NCI-H526 treated with DMSO at 0.1 percent for 48 hours (cell line): ENCODE data around the gene CRYBA2.

Experiments used
- DNase-seq: peaks from one replicate; lab custom pipeline; 2025; lab: John Stamatoyannopoulos, UW

The CRYBA2 gene

DNA sequence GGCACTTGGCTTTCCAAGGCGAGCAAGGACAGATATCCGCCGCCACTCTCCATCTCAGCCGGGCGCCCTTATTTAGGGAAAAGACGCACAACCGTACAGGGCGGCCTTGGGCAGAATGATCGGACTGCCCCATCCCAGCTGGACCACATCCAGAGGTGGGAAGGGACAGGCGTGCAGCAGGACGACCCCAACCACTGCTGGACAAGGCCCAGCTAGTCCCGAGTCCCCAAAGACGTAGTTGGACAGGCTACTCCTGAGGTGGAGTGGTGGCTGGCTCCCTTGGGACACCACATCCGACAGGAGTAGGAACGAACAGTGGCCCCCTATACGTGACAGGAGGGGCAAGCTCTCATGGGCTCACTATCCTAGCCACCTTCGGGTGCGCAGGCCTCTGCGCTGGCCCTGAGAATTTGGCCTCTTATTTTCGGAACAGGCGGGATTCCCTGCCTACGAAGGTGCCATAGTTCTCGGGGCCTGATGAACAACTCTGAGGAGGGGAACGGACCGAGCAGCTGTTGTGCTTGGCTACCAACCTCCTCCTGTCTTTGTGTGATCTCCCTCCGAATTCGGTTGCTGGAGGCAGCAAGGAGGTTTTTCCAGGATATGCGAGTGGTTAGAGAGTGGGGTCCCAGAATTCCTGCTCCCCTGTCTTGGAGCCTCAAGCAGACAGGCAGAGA lies 10.5 kb downstream of the CRYBA2 start:
- DNase-seq, result no peak

DNA sequence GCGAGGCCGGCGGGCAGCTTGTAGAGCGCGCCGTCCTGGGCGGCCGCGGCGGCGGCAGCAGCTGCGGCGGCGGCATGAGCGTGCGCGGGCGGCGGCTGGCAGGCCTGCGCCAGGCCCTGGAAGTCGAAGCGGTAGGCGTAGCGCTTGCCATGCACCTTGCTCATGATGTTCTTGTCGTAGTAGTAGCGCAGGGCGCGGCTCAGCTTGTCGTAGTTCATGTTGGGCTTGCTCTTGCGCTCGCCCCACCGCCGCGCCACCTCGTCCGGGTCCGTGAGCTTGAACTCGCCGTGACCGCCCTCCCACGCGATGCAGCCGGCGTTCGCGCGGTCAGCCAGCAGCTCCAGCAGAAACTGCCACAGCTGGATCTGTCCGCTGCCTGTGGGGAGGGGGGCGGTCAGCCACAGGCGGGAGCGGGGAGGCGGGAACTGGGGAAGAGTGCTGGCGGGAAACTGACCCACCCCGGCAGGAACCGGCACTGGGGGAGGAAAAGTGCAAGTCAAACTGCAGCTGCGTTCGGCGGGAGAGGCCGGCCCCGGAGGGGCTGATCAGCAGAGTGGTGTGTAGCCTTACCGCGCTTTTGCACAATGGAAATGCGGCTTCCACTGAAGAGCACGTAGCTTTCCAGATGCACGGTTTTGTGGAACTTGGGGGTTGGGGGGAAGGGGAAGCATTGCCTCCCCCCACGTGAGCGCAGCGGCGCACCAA lies 11.2 kb downstream of the CRYBA2 start:
- no peak for DNase-seq

DNA sequence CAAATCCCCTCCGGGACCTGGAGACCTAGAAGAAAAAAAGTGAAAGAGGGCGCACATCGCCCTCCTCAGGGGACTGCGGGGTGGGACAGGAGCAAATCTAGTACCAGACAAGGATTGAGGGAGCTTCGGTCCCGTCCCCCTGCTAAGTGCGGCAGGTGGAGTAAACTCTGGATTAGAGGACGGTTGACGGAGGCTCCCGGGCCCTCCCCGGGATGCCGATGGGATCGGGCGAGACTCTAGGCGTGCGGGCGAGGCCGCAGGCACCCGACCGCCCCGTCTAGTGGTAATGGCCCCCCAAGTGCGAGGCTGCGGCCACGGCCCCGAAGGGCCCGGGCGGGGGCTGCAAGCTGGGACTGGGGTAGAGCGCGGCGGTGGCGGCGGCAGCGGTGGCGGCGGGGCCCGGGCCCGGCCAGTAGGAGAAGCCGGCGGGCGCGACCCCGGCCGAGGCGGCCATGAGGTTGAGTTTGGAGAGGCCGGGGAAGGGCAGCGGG lies 11.8 kb downstream of the CRYBA2 start:
- DNase-seq, result no peak

DNA sequence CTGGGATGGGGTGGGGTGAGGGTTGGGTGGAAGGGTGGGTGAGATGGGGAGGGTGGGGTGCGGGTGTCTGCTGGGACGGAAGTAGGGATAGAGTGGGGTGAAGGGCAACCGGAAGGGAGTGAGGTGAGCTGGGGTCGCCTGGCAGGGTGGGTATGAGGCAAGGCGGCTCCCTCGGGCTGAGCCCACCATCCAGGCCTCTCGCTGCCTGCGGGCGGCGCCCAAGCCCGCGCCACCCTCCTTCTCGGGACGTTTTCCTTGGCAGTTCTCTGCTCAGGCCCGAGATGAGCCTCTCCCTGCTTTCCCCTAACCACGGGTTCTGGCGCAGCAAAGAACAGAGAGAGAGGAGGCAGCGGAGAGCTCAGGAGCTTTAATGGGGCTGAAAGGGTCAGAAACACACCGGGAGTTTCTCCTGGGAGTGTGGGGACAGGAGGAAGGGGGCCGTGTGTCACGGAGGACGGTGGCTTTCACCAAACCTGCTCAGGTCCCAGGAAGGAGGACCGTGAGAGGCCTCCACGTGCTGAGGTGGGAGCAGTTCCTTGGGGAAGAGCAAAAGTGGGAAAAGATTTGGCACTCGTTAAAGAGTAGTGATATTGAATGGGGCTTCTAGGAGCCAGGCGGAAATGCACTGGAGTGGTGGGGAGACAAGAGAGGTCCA lies 12.4 kb downstream of the CRYBA2 start:
- DNase-seq, result no peak

DNA sequence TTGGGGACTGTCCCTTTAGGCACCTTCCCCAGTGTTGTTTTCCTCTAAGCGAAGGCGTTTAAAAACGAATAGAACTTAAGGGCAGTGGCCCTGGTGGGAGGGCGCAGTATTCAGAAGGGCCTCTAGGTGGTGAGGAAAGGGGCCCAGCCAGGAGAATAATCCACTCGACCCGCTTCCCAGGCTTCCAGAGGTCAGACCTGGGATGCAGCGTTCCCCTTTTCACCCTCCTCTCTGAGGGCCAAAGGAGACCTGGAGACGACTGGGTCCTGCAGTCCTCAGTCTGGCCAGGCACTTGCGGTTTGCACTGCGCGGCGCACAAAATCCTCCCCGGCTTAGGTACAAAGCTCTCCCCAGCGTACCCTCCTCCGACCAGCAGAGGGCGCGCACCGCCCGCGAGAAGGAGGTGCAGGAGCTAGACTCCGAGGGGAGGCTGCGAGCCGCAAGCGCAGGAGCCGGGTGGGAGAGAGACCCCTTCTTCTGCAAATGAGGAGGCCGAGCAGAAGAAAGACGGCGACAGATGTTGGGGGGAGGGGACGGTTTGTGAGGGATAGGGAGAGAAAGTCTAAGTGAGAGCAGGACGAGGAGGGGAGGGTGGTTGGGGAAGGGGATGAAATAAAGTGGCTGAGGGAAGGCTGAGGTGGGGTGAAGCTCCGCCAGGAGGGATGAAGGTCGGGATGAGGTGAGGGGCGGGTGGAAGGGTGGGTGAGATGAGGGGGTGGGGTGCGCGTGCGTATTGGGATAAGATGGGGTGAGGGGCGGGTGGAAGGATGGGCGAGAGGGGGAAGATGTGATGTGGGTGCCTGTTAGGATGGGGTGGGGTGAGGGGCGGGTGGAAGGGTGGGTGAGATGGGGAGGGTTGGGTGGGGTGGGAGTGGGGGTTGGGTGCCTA lies 13.1 kb downstream of the CRYBA2 start:
- peak; percentile 68 for DNase-seq

DNA sequence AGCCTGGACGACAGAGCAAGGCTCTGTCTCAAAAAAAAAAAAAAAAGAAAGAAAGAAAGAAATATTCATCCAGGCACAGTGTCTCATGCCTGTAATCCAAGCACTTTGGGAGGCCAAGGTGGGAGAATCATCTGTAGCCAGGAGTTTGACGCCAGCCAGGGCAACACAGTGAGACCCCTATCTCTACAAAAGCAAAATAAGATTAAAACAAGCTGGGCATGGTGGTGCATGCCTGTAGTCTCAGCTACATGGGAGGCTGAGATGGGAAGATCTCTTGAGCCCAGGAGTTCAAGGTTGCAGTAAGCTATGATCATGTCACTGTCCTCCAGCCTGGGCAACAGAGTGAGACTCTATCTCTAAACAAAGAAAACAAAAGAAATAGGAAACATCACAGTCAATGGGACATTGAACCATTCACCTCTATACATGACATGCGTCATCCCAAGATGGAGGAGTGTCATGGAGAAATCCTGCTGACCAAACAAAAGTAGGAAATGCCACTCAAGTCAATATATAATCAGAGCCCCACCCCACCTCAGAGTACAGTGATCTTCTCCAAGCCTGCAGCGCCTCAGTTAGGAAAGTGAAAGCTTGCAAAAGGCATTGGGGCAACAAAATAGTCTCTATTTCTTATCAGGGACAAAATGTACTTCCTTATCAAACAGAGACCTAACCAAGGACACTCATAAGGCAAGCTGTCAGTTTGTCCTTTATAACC lies 18.0 kb downstream of the CRYBA2 start:
- no peak for DNase-seq

DNA sequence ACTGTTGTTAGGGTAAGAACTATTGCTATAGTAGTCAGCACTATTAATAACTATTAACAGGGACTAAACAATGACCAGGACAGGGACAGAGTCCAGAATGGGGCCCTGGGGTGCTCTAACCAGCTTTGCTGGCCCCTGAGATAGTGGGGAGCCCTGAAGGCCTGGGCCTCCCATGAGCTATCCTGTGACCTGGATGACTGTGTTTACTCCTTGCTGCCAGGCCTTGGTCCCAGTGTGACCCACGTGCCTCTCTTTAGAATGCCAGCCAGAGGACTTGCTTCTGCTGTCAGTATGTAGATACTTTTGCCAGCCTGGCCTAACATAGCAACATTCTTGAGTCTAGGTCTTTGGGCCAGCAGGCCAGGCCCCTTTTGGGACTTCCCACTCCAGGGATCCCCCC lies 22.3 kb downstream of the CRYBA2 start:
- no peak for DNase-seq

DNA sequence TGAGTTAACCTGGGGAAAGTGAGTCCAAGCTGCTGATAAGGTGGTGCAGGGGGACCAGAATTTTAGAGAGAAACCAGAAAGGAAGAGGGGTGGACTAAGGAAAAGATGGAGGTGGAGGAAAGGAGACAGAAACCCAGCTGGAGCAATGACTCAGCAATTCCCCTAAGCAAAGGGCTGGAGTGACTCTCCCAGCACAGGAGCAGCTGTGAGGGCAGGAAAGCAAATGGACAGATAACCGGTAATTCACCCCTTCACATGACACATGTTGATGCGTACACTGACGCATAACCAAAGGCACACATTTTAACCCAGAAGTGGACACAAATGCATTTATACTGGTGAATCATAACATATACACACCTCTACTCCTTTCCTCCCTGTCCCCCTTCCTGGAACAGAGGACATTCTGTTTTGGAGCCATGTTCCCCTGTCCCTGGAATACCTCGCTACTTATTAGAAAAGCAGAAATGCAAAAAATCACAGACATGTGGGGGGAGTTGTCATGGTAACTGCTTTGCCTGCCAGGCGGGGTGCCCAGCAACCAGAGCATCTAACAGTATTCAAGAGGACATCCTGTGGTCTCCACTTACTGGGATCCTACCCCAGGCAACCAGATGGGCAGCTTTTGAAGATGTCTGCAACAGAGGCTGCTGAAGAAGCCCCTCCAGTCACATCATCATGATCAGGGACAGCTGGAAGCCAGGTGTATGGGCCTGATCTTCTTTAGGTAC lies 29.0 kb downstream of the CRYBA2 start:
- no peak for DNase-seq

DNA sequence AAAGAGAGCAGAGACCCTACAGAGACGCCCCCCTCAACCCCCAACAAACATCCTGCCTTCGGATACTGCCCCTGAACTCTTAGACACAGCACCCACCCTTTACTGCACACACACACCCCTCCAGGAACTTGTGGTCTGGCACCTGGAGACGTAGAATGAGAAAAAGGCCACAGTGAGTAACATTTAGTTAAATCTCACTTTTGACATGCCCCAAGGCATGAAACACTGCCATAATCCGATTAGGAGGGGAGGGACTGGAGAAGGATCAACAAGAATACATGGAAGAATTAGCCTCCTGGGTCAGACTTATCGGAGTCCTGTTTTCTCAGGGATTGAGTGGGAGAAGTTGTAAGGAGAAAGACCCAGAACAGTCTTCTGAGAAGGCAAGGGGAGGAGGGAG lies 29.6 kb downstream of the CRYBA2 start:
- DNase-seq, result no peak

DNA sequence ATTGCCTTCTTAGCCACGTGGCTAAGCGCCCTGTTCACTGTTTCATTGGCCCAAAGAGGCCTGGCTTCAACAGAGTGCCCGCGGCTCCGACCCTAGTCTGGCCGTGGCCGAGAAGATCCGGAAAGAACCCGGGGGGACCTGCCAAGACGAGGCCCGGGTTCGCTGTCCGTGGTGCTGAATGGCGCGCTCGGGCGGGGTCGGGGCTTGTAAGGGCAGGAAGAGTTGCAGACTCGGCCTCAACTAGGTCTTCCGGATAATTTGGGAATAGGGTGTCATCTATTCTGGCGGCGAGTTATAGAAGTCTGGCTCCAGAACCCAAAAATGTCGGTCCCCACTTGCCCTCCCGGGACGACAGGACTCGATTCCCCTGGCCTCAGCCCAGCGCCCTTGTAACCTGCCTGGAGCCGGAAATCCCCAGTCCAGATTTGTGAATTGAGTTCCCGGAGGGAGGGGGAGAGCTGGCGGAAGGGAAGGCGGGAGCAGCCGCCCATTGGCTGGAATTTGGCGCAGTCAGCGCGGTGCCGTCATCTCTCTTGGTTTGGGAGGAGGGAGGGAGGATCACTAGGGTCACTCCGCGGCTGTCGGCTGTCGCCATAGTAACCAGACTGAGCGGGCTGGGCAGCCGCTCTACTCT lies 30.2 kb downstream of the CRYBA2 start:
- DNase-seq, result peak; percentile 97

DNA sequence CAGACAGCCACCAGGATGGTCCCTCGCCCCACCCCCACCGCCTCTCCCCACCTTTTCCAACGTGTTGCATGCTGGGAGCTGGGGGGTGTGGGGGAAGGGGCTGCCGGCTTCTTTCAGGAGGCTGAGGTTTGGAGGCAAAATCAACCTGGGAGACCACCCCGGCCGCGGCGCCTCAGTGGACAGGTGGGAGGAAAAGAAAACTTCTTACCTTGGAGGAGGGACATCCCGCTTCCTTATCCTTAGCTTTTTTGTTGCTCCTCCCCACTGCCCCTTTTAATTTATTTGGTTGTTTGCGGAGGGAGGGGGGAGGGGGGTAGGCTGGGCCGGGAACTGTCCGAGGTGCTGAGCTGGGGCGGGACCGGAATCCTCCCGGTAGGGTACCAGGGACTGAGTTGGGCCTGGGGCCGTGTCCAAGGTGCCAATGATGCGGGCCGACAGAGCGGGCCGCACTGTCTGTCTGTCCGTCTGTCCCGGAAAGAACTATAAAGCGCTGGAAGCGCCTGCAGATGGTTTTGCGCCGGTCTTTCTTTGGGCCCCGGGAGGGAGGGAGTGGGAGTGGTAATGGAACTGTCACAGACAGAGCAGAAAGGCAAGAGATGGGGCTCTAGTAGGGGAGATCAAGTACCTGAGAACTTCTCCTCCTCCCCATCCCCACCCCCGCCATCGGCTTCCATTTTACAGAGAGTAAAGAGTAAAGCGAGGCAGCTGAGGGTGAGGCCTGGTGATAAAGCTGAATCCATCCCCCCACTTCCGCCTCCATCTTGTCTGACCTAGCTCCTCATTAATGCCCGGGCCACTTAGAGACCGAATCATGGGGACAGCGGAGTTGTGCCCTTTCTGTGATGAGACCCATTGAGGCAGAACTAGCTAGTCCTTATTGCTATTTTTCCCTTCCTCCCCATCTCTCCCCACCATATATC lies 31.3 kb downstream of the CRYBA2 start:
- DNase-seq, result peak; percentile 36

DNA sequence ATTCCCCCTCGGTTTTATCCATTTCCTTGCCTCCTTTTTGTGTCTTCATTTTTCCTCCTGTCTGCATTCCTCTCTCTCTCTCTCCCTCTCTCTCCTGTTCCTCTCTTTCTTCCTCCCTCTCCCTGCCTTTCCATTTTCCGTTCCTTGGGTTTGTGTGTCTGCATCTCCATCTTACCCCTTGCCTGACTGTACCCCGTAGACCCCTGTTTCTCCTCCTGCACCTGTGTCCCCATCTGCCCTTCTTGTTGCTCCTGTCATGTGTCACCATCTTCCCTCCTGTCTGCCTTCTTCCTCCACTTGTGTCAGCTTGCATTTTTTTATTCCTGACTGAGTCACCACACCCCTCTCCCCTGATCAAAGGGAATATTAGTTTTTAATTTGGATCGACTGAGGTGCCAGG lies 32.0 kb downstream of the CRYBA2 start:
- no peak for DNase-seq

DNA sequence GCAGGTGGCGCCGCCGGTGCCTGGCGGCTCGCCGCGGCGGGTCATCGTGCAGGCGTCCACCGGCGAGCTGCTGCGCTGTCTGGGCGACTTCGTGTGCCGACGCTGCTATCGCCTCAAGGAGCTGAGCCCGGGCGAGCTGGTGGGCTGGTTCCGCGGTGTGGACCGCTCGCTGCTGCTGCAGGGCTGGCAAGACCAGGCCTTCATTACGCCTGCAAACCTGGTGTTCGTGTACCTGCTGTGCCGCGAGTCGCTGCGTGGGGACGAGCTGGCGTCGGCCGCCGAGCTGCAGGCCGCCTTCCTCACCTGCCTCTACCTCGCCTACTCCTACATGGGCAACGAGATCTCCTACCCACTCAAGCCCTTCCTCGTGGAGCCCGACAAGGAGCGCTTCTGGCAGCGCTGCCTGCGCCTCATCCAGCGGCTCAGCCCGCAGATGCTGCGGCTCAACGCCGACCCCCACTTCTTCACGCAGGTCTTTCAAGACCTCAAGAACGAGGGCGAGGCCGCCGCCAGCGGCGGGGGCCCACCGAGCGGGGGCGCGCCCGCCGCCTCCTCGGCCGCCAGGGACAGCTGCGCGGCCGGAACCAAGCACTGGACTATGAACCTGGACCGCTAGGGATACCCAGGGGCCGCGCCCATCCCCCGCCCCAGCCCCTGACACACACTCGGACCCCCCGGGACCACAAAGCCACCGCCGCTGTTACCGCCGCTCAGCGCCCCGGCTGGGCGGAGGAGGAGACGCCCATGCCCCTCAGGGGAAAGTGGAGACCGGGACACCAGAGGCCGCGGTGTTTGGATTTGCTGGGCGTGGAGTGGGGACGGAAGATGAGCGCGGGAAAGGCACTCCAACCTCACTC lies 32.7 kb downstream of the CRYBA2 start:
- DNase-seq, result no peak

DNA sequence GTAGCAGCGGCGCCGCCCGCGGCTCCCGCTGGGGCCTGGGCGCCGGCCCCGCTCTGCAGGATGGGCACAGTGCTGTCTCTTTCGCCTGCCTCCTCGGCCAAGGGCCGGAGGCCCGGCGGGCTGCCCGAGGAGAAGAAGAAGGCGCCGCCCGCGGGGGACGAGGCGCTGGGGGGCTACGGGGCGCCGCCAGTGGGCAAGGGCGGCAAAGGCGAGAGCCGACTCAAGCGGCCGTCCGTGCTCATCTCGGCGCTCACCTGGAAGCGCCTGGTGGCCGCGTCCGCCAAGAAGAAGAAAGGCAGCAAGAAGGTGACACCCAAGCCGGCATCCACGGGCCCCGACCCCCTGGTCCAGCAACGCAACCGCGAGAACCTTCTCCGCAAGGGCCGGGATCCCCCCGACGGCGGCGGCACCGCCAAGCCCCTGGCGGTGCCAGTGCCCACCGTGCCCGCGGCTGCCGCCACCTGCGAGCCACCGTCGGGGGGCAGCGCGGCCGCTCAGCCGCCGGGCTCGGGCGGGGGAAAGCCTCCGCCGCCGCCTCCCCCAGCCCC lies 33.4 kb downstream of the CRYBA2 start:
- DNase-seq, result no peak

DNA sequence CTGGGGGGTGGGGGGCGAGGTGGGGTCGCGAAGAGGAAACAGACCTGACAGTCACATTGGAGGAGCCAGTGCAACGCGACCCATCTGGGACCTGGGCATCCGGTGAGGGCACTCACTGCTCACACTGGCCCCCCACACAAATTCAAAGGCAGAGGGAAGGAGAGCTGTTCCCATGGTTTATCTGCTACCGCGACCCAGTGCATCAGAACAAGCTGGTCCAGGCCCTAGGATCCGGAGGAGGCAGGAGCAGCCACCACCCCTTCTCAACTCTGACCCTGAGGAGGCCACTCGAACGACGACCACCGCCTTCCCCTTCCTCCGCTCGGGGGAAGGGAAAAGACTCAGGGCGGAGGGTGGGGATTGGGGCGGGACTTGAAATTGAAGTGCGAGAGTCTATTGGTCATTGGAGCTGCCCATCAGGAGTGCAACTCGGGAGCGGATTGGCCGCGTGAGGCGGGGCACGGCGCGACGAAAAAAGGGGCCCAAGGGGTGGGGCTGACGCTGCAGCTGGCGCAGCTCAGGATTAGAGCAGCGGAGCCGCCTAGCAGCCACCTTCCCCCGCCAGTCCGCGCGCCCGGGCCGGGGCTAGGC lies 34.0 kb downstream of the CRYBA2 start, which contains the start of gene CDK5R2:
Gene CDK5R2 (plus strand): TSS at position 526 of the 591 bp plus-strand sequence. CDS start 155 bp downstream, outside the sequence.
- peak; percentile 88 for DNase-seq

DNA sequence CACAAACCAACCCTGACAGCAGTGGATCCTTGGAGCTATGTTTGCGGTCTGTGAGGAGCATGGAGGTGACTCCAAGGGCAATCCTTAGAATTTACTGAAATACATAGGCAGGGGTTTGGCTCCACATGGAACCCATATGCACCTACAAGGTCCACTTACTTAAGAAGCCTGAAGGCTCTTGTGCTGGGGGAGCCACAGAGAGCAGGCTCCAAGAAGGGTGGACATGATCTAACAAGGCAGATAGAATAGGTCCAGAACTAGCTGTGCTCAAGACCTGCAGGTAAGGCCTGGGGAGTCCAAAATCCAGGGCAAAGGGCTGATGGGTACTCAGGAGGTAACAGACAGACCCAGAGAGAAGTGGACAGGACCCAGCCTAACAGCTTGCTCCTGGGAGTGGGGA lies 34.9 kb downstream of the CRYBA2 start:
- DNase-seq, result no peak

DNA sequence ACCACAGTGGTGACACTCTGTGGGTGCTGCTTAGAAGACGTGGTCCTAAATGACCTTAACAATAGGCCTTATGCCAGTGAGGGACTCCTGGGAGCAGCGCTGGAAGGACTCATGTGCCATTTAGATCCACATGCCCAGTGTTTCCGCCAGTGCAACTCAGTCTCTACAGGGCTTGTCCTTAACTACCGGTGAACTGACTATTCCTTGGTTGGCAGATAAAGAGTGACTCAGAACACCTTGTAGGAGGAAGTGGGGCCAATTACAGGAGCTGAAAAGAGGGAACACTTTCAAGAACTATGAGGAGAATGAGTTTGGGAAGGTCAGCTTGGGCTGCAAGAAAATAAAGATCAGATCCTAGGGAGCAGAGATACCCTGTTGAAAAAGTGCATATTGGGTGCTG lies 35.6 kb downstream of the CRYBA2 start:
- no peak for DNase-seq
